Retinal pigment epithelial cell (primary cell): ENCODE measurements around the gene FASN.

Source experiments
- DNase-seq: peaks from one replicate; pipeline ENCODE4 v3.0.0-alpha.2; 2010; ENCODE audit warnings: low read depth
- H3K4me3 ChIP-seq: 2 replicates; pipeline ENCODE4 v1.5.1; 2011; ENCODE audit warnings: mild to moderate bottlenecking, low read length, control low read depth, moderate library complexity
- CTCF ChIP-seq: conservative IDR thresholded peaks from 2 replicates; pipeline ENCODE4 v1.5.1; 2011; ENCODE audit warnings: low read depth, low read length, control low read depth, inconsistent platforms

The FASN gene

GRCh38 chr17:82047914-82048570 lies 50.0 kb downstream of the FASN start:
- DNase-seq, result no peak
- no peak for TF ChIP-seq CTCF
- no peak overlapping the region for H3K4me3 ChIP-seq

GRCh38 chr17:82047379-82047778 lies 50.7 kb downstream of the FASN start:
- H3K4me3 ChIP-seq, result no peak overlapping the region
- TF ChIP-seq CTCF, result no peak
- no peak for DNase-seq

- no peak for DNase-seq
- no peak overlapping the region for H3K4me3 ChIP-seq
- no peak for TF ChIP-seq CTCF
Observed at GRCh38 chr17:82046903-82047302, 51.1 kb downstream of the FASN start.

GRCh38 chr17:82045936-82046484 lies 52.0 kb downstream of the FASN start:
- H3K4me3 ChIP-seq, result no peak overlapping the region
- TF ChIP-seq CTCF, result no peak
- no peak for DNase-seq

GRCh38 chr17:82043507-82043906 lies 54.5 kb downstream of the FASN start:
- no peak for TF ChIP-seq CTCF
- DNase-seq, result no peak
- no peak overlapping the region for H3K4me3 ChIP-seq

GRCh38 chr17:82042649-82043048 lies 55.4 kb downstream of the FASN start:
- no peak for TF ChIP-seq CTCF
- no peak for DNase-seq
- no peak overlapping the region for H3K4me3 ChIP-seq

- H3K4me3 ChIP-seq, result no peak overlapping the region
- no peak for TF ChIP-seq CTCF
- no peak for DNase-seq
Observed at GRCh38 chr17:82041144-82041814, 56.8 kb downstream of the FASN start.
